Progenitor cell of endocrine pancreas (in vitro differentiated cells): ENCODE data around the gene UBXN4. TPM values are rescaled to one million over a fixed set of nuclear protein-coding genes. Genes with fewer than 3 reads are reported as not detected.

ENCODE experiments used
- DNase-seq: peaks from one replicate; pipeline ENCODE4 v3.0.0; 2021; ENCODE audit warnings: low spot score; ENCODE audit not compliant: unreplicated experiment
- H3K27ac Mint-ChIP-seq: 2 replicates; pipeline ENCODE4 v1.8.0; 2021; ENCODE audit warnings: mild to moderate bottlenecking, moderate library complexity, mixed read lengths
- H3K27me3 Mint-ChIP-seq: 2 replicates; pipeline ENCODE4 v1.8.0; 2021; ENCODE audit warnings: mixed read lengths
- H3K36me3 Mint-ChIP-seq: 2 replicates; pipeline ENCODE4 v1.8.0; 2022; ENCODE audit warnings: mixed read lengths; ENCODE audit not compliant: insufficient read depth
- H3K4me1 Mint-ChIP-seq: 2 replicates; pipeline ENCODE4 v1.8.0; 2021; ENCODE audit warnings: low read depth, mixed read lengths
- H3K4me3 Mint-ChIP-seq: 2 replicates; pipeline ENCODE4 v1.8.0; 2021; ENCODE audit warnings: low read depth, mild to moderate bottlenecking, moderate library complexity, mixed read lengths
- H3K9me3 Mint-ChIP-seq: 2 replicates; pipeline ENCODE4 v1.8.0; 2021; ENCODE audit warnings: low read depth, mixed read lengths
- CTCF ChIP-seq: fragments of 200-600 bp; sonication (generic); IDR thresholded peaks from one replicate; pipeline ENCODE4 v1.5.0; 2021; ENCODE audit warnings: antibody characterized with exemption, mild to moderate bottlenecking; ENCODE audit not compliant: unreplicated experiment
- total RNA-seq: library from RNA; stranded (reverse); gene quantifications from 2 replicates; pipeline ENCODE4 v1.2.1, GENCODE V29; 2021

Gene UBXN4
- total RNA-seq, 1 donor from 2014 or later, result 140 TPM

- Mint-ChIP-seq H3K27ac (no peak overlapping the region), H3K4me3 (no peak overlapping the region), H3K36me3 (no peaks in the 10 kb centered on the region), H3K27me3 (peaks cover 4% of the 10 kb centered on the region), H3K4me1 (no peaks in the 10 kb centered on the region), H3K9me3 (peaks cover 8% of the 10 kb centered on the region)
- DNase-seq, result no peak
- TF ChIP-seq CTCF, result no peak
These were observed 78.5 kb downstream of the UBXN4 start for GRCh38 chr2:135820003-135820618.

DNA sequence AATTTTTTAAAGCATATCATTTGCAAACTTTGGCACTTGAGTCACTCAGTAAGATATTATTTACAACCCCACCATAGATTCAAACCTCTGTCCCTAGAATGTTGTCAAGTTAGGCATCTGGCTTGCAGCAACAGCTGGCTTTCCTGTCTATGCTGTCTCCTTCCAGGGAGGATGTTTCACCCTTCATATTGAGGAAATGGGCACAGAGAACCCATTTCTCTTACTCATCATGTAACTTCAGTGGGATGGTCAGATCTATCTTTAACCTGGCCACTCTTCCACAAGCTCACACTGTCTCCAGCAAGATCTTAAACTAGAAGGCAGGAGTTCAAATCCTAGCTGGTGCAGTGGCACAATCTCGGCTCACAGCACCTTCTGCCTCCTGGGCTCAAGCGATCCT, 79.5 kb downstream of the UBXN4 start:
- Mint-ChIP-seq H3K4me1 (no peaks in the 10 kb centered on the region), H3K9me3 (peaks cover 8% of the 10 kb centered on the region), H3K27ac (no peak overlapping the region), H3K4me3 (no peak overlapping the region), H3K36me3 (no peaks in the 10 kb centered on the region), H3K27me3 (peaks cover 4% of the 10 kb centered on the region)
- DNase-seq, result no peak
- no peak for TF ChIP-seq CTCF

DNA sequence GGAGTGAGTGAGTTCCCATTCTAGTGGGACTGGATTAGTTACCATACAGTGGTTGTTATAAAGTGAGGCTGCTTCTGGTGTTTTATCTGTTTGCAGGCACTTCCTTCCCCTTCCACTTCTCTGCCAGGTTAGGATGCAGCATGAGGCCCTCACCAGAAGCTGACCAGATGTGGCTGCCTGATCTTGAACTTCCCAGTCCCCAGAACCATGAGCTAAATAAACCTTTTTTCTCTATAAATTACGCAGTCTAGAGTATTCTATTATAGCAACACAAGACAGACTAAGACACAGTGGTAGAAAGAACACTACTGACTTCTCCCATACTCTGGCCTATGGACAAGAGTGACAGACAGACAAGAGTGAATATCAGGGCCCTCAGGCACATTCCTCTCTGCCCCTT, 81.2 kb downstream of the UBXN4 start:
- H3K4me1 Mint-ChIP-seq, result no peaks in the 10 kb centered on the region
- no peak overlapping the region for H3K4me3 Mint-ChIP-seq
- no peak overlapping the region for H3K27ac Mint-ChIP-seq
- no peak for TF ChIP-seq CTCF
- DNase-seq, result no peak
- H3K36me3 Mint-ChIP-seq, result no peaks in the 10 kb centered on the region
- peaks cover 4% of the 10 kb centered on the region for H3K27me3 Mint-ChIP-seq
- peaks cover 8% of the 10 kb centered on the region for H3K9me3 Mint-ChIP-seq

DNA sequence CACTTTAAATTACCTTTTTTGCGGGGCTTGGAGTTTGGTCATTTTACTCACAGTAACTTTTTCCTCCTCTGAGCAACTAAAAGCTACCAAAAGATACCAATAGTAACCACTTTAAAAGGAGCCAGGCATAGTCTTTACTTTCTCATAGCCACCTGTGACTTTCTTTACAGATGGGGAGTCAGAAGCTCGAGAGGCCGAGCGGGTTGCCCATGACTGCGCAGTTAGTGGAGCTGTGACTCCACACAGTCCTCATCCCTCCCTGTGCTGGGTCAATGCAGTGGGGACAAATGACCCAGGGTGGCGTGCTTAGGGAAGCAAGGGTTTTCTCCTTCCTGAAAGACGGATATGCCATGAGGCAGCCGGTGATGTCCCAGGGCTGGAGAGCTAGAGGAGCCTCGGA, 83.5 kb downstream of the UBXN4 start:
- Mint-ChIP-seq H3K27ac (no peak overlapping the region), H3K27me3 (peaks cover 4% of the 10 kb centered on the region), H3K9me3 (peaks cover 8% of the 10 kb centered on the region), H3K4me3 (no peak overlapping the region), H3K4me1 (no peaks in the 10 kb centered on the region), H3K36me3 (no peaks in the 10 kb centered on the region)
- no peak for TF ChIP-seq CTCF
- no peak for DNase-seq

- H3K9me3 Mint-ChIP-seq, result peaks cover 8% of the 10 kb centered on the region
- TF ChIP-seq CTCF, result no peak
- H3K27ac Mint-ChIP-seq, result no peak overlapping the region
- H3K27me3 Mint-ChIP-seq, result peaks cover 4% of the 10 kb centered on the region
- no peaks in the 10 kb centered on the region for H3K36me3 Mint-ChIP-seq
- DNase-seq, result no peak
- H3K4me3 Mint-ChIP-seq, result no peak overlapping the region
- no peaks in the 10 kb centered on the region for H3K4me1 Mint-ChIP-seq
These were observed 84.0 kb downstream of the UBXN4 start for GRCh38 chr2:135825550-135826176.
